ENCODE data around the gene PTPRN2. TPM values are rescaled to one million over a fixed set of nuclear protein-coding genes. Genes with fewer than 3 reads are reported as not detected.

PTPRN2 gene
- total RNA-seq, 1 experiment from 2014 or later: 3.8 TPM

DNA sequence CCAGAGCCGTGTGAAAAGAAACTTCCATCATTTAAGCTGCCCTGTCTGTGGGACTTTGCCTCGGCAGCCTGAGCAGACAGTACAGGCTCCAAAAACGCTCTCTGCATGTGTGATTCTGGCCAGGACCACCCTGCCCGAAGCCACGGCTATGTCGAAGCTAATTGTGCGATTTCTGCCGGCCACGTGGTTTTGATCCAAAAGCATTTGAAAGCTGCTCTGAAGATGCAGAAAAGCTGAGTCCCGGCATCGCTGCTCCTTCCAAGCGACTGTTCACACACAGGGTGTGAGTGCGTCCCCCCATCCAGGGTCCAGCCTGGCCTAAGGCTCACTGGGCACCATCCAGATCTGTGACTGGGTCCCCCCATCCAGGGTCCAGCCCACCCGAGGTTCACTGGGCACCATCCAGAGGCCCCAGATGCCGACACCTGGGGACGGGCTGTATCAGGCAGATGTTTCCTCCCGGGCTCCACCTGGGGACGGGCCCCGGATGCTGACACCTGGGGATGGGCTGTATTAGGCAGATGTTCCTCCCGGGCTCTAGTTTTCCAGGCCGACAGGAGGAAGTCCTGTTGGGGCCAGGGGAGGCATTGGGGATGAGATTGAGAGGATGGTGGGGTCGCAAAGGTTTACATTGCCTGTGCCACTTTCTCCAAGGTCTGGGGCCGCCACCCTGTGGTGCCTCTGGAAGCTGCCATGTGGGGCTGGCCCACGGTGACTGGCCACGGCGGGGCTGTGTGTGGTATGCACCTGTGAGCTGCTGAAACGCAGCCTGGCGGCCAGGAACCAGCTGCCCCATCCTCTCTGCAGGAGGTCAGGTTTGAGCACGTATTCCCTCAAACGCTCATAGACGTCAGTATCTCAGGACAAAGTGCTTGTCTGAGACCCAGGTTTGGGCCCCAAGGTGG is 723.5 kb downstream of the PTPRN2 start:
- Histone ChIP-seq H3K36me3 (no peaks in the 10 kb centered on the region), H3K4me3 (no peak overlapping the region), H3K9me3 (replicated peaks) (no peaks in the 10 kb centered on the region), H3K27me3 (peaks cover 20% of the 10 kb centered on the region), H3K27ac (no peak overlapping the region), H3K4me1 (no peaks in the 10 kb centered on the region)
- DNase-seq: no peak

DNA sequence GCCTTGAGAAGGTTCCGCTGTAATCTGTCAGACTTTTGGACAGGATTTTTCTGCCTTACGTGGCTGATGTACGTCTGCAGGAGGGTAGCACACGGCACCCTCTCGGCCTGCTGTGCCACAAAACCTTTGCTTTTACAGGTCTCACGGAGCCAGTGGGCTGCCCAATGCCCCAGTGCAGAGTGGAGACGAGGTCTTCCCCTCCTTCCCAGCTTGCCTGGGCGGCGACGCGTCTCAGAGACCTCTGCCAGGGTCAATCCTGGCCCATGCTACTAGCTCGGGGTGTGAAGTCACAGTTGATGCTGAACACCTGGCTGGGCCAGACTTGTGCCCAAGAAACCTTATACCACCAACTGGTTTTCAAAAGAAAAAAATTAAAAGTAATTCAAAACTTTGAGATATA is 724.4 kb downstream of the PTPRN2 start:
- peaks cover 20% of the 10 kb centered on the region for H3K27me3 ChIP-seq
- no peaks in the 10 kb centered on the region for H3K9me3 ChIP-seq (replicated peaks)
- no peaks in the 10 kb centered on the region for H3K4me1 ChIP-seq
- H3K27ac ChIP-seq: no peak overlapping the region
- DNase-seq: no peak
- no peaks in the 10 kb centered on the region for H3K36me3 ChIP-seq
- H3K4me3 ChIP-seq: no peak overlapping the region

DNA sequence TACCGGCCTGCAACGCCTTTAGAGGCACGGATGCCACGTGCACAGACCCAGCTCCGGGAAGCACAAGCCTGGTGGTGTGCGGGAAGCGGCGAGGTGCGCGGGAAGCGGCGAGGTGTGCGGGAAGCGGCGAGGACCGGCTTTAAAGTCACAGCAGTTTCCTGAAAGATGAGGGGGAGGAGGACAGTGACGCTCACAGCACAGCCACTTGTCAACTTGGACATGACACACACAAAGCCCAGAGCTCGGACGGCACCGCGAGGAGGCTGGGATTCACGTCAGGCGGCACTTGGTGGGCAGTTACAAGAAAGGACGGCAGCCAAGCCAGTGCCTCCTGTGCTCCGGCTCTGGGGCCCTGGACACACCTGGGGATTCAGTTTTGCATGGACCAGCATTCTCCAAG is 724.9 kb downstream of the PTPRN2 start:
- Histone ChIP-seq H3K4me1 (no peaks in the 10 kb centered on the region), H3K9me3 (replicated peaks) (no peaks in the 10 kb centered on the region), H3K27me3 (peaks cover 20% of the 10 kb centered on the region), H3K27ac (no peak overlapping the region), H3K4me3 (no peak overlapping the region), H3K36me3 (no peaks in the 10 kb centered on the region)
- no peak for DNase-seq

DNA sequence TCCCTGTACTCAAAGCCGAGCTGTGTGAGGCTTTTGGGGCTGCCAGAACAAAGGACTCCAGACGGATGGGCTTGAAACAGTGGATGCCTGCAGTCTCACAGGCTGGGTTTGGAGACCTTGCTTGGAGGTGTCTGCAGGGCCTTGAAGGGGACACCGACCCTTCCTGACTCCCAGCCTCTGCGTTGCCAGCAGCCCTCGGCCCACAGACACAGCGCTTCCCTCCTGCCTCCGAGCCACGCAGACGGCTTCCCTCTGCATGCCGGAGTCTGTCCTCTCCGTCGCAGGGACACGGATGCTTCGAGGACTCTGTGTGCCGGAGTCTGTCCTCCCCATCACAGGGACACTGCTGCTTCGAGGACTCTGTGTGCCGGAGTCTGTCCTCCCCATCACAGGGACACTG is 726.1 kb downstream of the PTPRN2 start:
- no peaks in the 10 kb centered on the region for H3K9me3 ChIP-seq (replicated peaks)
- H3K27me3 ChIP-seq: peaks cover 22% of the 10 kb centered on the region
- no peak overlapping the region for H3K27ac ChIP-seq
- no peak for DNase-seq
- H3K4me1 ChIP-seq: no peaks in the 10 kb centered on the region
- H3K36me3 ChIP-seq: no peaks in the 10 kb centered on the region
- H3K4me3 ChIP-seq: no peak overlapping the region

DNA sequence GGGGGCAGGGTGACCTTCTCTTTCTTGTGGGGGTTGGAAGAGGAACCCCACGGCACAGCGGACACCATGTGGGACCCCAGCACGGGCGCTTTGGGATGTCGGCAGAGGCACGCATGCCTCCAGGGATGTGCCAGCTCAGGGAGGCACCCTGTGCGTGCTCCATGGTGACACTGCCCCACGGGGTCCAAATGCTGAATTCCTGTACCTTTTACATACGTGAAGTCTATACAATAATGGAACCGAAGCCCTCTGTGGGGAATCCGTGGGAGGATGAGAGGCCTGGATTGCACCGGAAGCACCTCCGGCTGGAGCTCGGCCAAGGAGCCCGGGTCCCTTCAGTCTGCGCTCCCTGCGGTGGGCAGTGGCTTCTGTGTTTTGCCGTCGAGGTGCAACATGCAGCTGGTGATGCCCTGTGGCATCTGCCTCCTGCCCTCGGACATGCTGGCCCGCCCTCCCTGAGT is 726.6 kb downstream of the PTPRN2 start:
- H3K27ac ChIP-seq: no peak overlapping the region
- H3K4me1 ChIP-seq: no peaks in the 10 kb centered on the region
- no peak overlapping the region for H3K4me3 ChIP-seq
- no peak for DNase-seq
- H3K27me3 ChIP-seq: peaks cover 25% of the 10 kb centered on the region
- no peaks in the 10 kb centered on the region for H3K9me3 ChIP-seq (replicated peaks)
- H3K36me3 ChIP-seq: no peaks in the 10 kb centered on the region

DNA sequence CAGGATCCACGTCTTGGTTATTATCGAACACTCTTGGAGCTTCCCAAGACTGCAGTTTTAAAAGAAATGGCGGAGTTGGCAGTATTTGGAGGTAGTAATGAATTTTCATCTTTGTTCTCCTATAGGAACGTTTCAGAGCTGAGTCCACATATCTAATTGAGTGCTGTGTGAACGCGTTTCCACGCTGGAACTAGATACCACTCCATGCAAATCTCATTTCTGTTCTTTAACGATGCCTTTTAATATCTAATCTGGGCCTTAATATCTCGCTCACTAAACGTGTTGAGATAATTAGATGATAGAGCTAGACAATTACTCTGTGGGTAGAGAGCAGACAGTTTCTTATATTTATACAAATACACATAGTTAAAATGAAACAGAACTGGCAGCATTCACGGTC is 727.2 kb downstream of the PTPRN2 start:
- no peak for DNase-seq
- no peaks in the 10 kb centered on the region for H3K4me1 ChIP-seq
- H3K4me3 ChIP-seq: no peak overlapping the region
- no peak overlapping the region for H3K27ac ChIP-seq
- H3K27me3 ChIP-seq: peaks cover 29% of the 10 kb centered on the region
- no peaks in the 10 kb centered on the region for H3K9me3 ChIP-seq (replicated peaks)
- H3K36me3 ChIP-seq: no peaks in the 10 kb centered on the region

DNA sequence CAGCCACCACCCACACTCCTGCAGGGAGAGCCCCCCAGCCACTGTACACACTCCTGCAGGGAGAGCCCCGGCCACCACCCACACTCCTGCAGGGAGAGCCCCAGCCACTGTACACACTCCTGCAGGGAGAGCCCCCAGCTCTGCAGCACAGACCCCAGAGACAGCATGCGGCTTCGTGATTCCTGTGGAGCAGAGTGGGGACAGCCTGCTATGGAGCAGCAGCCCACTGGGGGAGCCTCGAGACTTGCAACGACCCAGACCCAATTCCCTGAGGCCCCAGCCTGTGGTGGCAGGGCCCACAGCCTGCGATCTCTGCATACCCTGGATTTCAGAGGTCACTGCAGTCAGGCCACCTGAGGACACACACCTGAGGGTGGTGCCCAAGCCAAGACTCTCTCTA is 727.7 kb downstream of the PTPRN2 start:
- DNase-seq: no peak
- H3K27me3 ChIP-seq: peaks cover 31% of the 10 kb centered on the region
- H3K36me3 ChIP-seq: no peaks in the 10 kb centered on the region
- H3K4me1 ChIP-seq: no peaks in the 10 kb centered on the region
- no peak overlapping the region for H3K27ac ChIP-seq
- no peaks in the 10 kb centered on the region for H3K9me3 ChIP-seq (replicated peaks)
- H3K4me3 ChIP-seq: no peak overlapping the region

DNA sequence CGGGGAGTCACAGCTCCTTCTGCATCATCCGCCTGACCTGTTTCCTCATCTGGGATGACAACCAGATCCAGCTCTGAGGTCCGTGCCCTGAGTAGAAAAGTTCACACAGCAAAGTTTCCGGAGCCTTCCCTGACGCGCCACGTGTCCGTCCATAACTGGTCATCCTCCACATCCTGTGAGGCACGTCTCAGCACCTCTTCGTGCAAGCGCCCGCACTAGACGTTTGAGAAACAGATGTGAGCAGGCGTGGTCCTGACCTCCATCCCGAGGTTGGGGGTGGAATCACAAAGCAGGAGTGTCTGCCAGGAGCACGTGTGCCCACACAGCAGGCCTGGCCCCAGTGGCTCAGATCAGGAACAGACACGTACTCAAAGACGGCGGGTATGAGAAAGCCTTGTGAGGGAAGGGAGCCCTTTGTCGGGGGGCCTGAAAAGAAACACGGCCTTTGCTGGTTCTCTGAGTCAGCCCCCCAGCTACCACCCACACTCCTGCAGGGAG is 730.0 kb downstream of the PTPRN2 start:
- Histone ChIP-seq H3K9me3 (replicated peaks) (no peaks in the 10 kb centered on the region), H3K4me3 (no peak overlapping the region), H3K36me3 (no peaks in the 10 kb centered on the region), H3K4me1 (no peaks in the 10 kb centered on the region), H3K27me3 (peaks cover 16% of the 10 kb centered on the region), H3K27ac (no peak overlapping the region)
- DNase-seq: no peak

DNA sequence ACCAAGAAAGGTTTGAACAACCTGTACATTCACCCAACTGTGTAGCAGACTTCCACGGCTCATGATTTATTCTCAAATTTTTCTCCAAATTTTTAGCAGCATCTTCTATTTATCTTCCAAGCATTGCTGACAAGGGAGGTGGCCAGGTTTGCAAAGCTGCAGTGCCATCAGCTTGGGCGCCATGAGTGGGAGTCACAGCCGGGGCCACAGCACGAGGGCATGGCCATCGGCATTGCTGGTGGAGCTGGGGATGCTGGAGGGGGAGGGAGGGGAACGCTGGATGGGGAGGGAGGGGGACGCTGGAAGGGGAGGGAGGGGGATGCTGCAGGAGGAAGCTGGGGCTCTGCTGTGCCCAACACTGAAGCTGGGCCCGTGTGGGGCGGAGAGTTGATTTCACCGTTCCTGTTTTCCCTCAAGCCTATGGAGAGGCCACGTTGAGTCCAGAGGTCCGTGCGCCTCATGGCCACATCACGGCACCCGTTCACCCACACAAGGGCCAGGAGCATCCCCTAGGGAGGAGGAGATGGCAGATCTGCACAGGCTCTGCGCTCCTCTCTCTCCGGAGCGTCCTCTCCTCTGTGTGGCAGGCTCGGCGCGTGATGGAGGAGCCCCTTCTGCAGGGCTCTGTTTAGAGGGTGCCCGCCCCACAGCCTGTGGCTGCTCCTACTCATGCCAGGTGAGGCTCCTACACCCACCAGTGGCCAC is 730.6 kb downstream of the PTPRN2 start:
- Histone ChIP-seq H3K36me3 (no peaks in the 10 kb centered on the region), H3K4me1 (peaks cover 2% of the 10 kb centered on the region; the same call in 1 of the 2 replicates), H3K27me3 (peaks cover 20% of the 10 kb centered on the region), H3K27ac (no peak overlapping the region), H3K4me3 (no peak overlapping the region), H3K9me3 (replicated peaks) (no peaks in the 10 kb centered on the region)
- DNase-seq: no peak

DNA sequence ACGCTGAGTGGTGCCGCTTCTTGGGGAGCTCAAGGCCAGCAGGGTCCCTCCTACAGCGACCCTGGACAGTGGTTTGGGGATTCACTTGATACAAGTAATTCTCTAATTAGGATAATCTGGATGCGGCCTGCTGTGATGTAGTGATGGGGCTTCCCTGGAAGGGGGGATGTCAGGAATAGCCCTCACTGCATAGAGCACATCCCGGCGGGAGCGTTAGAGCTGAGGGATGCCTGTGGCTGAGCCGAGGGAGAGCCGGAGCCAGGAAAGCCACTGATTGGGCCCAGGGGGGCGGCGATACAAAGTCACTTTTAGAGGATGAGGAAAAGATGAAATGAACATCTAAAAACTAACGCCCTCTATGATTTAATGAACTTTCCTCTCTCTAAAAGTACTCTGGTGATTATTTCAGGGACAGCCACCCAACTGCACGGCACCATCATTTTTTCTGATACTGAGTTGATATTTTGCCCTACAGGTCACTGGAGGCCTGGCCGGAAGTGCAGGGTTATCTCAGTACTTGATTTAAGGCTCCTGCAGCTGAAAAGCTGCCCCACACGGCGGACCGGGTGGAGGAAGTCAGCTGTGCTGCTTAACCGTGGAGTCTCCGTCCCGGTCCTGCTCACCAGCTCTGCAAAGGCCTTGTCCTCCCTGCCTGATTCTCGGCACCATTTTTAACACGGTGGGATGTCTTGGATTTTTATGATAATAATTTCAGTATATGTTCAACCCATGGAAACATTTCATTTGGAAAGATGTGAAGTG is 732.0 kb downstream of the PTPRN2 start:
- H3K9me3 ChIP-seq (replicated peaks): no peaks in the 10 kb centered on the region
- H3K4me3 ChIP-seq: no peak overlapping the region
- no peak overlapping the region for H3K27ac ChIP-seq
- H3K36me3 ChIP-seq: no peaks in the 10 kb centered on the region
- no peak for DNase-seq
- peaks cover 27% of the 10 kb centered on the region for H3K27me3 ChIP-seq
- H3K4me1 ChIP-seq: peaks cover 2% of the 10 kb centered on the region; the same call in 1 of the 2 replicates

DNA sequence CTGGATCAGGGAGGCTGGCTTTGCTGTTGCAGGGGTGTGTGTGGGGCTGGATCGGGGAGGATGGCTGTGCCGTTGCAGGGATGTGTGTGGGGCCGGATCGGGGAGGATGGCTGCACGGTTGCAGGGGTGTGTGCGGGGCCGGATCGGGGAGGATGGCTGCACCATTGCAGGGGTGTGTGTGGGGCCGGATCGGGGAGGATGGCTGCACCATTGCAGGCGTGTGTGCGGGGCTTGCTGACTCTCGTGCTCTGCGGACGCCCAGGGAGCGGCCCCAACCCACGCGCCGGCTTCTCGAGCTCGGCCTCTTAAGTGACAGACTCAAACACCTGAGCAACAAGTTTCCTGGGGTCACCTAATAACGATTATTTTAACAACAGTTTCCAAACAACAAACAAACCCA is 732.6 kb downstream of the PTPRN2 start:
- Histone ChIP-seq H3K36me3 (no peaks in the 10 kb centered on the region), H3K27me3 (peaks cover 30% of the 10 kb centered on the region), H3K9me3 (replicated peaks) (no peaks in the 10 kb centered on the region), H3K27ac (no peak overlapping the region), H3K4me1 (peaks cover 2% of the 10 kb centered on the region; the same call in 1 of the 2 replicates), H3K4me3 (no peak overlapping the region)
- DNase-seq: no peak

DNA sequence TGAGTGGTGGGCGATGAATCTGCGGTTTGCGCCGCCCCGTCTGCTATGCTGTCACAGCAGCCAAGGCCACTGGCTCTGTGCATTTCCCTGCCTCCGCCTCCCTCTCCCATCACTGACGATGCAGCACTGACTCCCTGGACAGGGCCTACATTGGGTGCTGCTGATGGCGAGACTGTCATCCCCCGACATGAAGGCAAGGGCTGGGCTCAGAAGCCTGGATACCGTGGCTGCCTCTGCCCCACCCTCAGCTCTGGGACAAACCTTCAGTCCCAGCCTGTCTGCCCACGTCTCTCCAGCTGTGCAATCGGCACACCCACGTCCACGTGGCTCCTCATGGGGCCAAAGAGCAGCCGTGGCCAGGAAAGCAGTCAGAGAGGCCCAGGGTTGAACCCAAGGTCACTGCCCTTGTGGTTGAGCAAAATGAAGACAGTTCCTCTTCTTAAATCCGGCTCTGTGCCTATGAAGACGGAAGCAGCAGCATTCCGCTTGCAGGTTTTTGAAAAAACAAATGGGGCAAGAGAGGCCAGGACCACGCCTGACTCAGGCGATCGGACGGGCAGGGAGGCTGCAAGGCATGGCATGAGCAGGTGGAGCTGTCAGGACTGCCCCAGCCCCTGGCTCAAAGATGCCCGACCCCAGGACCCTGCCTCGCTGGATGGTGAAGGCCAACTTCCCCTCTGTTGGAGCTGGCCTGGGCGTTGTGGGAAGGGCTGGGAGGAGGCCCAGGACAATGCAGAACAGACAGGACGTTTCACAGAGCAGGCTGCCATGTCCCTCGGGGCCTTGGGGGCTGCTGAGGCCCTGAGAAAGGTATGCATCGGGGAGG is 733.3 kb downstream of the PTPRN2 start:
- H3K27me3 ChIP-seq: peaks cover 36% of the 10 kb centered on the region
- no peak overlapping the region for H3K4me3 ChIP-seq
- no peaks in the 10 kb centered on the region for H3K36me3 ChIP-seq
- peaks cover 2% of the 10 kb centered on the region; the same call in 1 of the 2 replicates for H3K4me1 ChIP-seq
- DNase-seq: no peak
- no peak overlapping the region for H3K27ac ChIP-seq
- no peaks in the 10 kb centered on the region for H3K9me3 ChIP-seq (replicated peaks)

DNA sequence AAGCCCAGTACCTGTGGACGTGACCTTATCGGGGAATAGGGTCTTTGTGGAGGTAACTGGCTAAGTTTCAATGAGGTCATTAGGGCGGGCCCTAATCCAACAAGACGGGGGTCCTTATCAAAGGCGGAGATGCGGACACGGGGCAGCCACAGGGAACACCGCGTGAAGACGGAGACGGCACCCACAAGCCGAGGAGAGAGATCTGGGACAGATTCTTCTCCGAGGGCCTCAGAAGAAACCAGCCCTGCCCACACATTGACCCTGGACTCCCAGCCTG is 733.9 kb downstream of the PTPRN2 start:
- H3K36me3 ChIP-seq: no peaks in the 10 kb centered on the region
- peaks cover 2% of the 10 kb centered on the region; the same call in 1 of the 2 replicates for H3K4me1 ChIP-seq
- H3K9me3 ChIP-seq (replicated peaks): no peaks in the 10 kb centered on the region
- no peak overlapping the region for H3K27ac ChIP-seq
- no peak overlapping the region for H3K4me3 ChIP-seq
- H3K27me3 ChIP-seq: peaks cover 41% of the 10 kb centered on the region
- no peak for DNase-seq
